COLO829 (cell line): ENCODE measurements around the gene PGC.

Source experiments
- DNase-seq: peaks from one replicate; pipeline ENCODE4 v3.0.0; 2012; ENCODE audit warnings: low spot score

Gene PGC

GRCh38 chr6:41714556-41715273, 32.5 kb downstream of the PGC start:
- DNase-seq = no peak

DNA sequence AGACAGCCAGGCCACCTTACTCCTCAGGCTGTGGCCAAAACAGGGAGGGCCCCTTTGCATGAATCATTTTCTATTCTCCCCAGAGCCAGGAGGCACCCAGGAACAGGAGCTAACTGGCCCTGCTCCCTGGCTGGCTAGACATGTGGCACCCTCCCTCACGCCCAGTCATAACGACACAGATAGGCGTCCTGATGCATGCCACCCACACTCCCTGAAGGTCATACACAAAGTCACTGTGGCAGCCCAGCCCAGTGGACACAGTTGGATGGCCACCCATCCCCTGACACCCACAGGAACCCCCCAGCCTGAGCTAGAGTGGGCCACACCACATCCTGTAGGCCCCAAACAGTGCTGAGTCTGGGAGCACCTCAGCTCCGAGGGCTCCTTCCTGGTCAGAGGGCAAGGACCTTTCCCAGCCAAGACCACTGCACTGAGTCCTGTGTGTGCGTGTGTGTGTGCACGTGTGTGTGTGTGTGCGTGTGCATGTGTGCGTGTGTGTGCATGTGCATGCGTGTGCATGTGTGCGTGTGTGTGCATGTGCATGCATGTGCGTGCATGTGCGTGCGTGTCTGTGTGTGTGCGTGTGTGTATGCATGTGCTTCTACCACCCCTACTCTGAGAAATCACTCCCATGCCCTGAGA, 33.4 kb downstream of the PGC start:
- no peak for DNase-seq

DNA sequence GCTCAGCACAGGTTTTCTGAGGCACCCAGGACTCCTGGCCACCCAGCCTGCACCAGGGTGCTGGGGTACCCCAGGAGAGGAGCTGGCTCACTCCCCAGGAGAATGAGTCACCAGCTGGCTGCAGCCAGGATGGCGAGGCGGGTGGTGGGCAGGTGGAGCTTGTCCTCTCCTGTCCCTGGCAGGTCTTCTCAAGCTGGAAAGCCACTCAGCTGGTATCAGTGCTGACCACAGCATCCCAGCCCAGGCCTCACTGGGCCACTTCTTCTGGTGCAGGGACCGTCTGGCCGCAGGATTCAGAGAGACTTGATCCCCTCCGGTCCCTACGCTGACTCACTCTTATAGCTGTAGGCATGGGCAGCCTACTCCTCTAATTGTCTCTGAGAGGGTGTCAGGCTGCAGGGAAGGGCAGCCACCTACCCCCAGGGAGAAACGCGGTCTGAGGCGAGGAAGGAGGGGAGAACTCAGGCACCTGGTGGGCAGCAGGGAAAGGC, 34.0 kb downstream of the PGC start:
- no peak for DNase-seq

DNA sequence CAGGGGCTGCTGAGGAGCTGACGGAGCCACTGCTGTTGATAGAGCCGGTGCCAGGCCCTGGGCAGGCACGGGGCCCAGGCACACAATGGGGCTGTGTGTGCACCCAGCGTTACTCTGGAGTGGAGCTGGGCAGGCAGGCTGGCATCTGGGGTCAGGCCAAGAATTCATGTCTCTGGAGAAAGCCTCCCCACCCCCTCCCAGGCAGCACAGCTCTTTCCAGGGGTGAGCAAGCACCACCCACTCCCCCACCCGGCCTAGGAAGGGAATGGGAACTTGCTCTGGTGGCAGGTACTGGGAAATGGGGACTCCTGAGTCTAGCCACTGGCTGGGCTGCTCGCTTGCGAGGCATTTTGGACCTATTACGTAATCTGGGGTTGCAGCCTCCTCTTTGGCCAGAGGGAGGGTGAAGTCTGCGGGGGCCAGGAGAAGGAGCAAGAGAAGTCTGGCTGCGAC, 34.5 kb downstream of the PGC start:
- DNase-seq = peak; percentile 82

DNA sequence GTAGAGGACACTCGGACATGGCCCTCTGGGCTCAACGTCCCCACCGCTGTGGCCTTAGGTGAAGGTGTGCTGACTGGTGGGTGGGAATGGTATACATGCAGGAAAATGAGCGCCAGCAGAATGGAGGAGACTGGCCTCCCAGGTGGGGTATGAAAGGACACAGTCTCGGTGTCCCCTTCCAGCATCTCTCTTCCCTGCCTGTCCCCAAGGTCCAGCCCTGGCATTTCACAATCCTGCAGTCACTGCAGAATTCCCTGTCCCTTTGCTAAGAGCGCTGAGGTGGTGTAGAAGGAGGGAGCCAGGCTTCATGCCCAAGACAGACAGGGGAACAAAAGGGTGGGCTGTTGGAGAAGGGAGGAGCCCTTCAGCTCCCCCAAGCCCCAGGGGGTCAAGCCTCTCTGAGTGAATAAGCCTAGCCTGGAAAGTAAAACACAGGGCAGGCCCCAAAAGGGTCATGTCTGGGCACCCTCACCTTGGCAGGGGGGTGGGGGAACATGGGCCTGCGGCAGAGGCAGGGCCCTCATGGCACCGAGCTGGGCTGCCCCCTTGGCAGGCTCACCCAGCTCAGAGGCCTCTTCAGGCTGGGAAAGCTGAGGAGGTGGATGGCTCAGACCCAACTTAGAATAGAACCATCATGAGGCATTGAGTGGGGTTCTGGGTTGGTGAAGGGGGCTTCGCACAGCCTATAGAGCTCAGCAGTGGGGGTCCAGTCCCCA, 35.7 kb downstream of the PGC start:
- no peak for DNase-seq

- DNase-seq = no peak
Observed at GRCh38 chr6:41709375-41709774, 37.8 kb downstream of the PGC start.

DNA sequence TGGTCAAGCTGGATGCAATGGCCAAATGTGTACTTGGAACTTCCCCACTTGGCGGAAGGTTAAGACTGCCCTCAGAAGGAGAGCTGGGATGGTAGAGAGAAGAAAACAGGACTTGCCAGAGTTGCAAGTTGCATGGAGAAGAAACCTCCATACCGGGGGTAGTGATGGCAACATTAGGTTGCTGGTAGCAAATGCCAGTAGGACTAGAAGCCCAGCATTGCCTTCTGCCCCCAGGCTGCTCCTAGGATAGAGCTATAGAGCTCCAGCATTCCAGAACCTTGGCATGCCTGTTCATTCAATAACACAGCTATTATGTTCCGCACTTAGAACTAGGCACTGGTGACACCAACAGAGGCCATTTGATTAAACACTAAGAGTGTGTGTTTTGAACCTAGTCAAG, 38.3 kb downstream of the PGC start:
- DNase-seq = no peak

GRCh38 chr6:41707565-41708200, 39.5 kb downstream of the PGC start:
- DNase-seq = no peak

- DNase-seq = no peak
Observed at GRCh38 chr6:41706876-41707564, 40.2 kb downstream of the PGC start.

GRCh38 chr6:41705996-41706835, 41.0 kb downstream of the PGC start:
- DNase-seq = peak; percentile 53

DNA sequence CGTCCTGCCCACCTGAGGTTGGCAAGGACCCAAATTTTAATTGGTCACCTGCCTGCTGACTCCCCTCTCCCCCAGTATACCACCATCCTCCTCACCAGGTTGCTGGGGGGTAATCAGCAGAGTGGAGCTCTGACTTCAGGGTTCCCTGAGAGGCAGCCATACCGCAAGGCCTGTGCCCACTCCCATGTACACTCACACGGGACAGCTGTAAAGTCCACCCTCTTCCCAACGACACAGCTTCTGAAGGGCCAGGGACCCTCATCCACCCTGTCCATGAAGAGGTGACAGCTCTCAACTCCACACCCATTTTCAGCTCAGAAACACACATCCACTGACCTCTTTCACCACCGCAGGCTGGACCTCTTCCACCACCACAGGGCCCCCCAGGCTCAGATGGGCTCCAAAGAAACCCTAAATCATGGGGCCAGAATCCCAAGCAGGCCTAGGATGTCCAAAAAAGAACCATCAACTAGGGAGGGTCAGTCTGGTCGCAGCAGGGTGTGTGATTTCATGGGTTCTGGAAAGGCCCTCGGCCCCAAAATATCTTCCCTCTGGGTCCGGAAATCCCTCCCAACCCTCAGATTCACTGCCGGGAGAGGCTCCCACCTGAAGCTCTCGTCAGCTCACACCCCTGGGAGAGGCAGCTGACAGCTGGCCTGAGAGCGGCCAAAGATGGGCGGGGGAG, 41.7 kb downstream of the PGC start:
- no peak for DNase-seq

- no peak for DNase-seq
Observed at GRCh38 chr6:41704656-41705310, 42.4 kb downstream of the PGC start.

DNA sequence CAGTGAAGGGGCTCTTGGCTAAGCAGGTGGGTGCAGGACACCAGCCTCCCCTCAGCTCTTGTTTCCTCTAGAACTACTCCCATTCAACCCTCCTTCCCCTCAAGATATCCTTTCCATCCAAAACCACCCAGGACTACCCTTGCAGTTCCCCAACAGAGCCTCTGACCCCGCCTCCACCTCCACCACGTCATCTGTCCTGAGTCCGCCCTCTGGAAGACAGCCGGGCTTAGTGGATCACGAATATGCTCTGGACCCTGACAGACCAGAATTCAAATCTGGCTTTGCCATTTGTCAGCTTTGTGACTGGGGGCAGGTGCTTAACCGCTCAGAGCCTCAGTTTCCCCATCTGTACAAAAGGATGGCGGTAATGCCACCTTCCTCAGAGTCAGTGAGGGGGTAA, 43.2 kb downstream of the PGC start:
- DNase-seq = no peak

- no peak for DNase-seq
Observed at GRCh38 chr6:41702771-41703494, 44.3 kb downstream of the PGC start.

GRCh38 chr6:41702089-41702745, 45.0 kb downstream of the PGC start:
- DNase-seq = no peak

GRCh38 chr6:41700463-41701347, 46.5 kb downstream of the PGC start:
- DNase-seq = no peak

DNA sequence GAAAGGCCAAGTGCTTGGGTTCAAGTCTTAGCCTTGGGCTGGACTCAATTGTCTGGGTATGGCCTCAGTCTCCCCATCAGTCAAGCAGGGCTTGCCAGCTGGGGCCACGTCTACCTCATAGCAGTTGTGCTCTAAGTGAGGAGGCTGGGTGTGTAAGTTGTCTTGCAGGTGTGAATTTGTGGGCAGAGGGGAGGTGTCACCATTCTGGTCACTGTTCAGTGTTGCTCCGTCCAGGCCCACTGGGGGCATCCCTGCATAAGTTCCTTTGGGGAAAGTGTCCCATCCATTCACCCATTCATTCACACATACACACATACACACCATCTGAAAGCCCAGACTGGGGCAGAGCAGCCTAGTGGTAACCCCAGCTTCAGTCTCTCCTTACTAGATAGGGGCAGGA, 48.1 kb downstream of the PGC start:
- no peak for DNase-seq
